Mammary epithelial cell (primary cell): ENCODE measurements around the gene MIPOL1.
A peak's percentile ranks its signal among the peaks of the same experiment; 100 is the strongest.

ENCODE experiments used
- EZH2 ChIP-seq: IDR thresholded peaks from 2 replicates; pipeline ENCODE4 v1.6.1; 2012; ENCODE audit warnings: low read length, inconsistent platforms, borderline replicate concordance
- TF ChIP-seq, protein P1 (sequence below), 2 donors: IDR thresholded peaks in 1 of 2; conservative IDR thresholded peaks in 1 of 2; 2 replicates each; pipeline ENCODE4 v1.5.1; 2011 to 2012; ENCODE audit warnings: inconsistent platforms in 2 of 2, low read length in 2 of 2, mild to moderate bottlenecking in 2 of 2, control low read depth in 1 of 2, low read depth in 1 of 2; ENCODE audit not compliant: insufficient read depth in 1 of 2; ENCODE audit errors: extremely low read depth in 1 of 2

GRCh38 chr14:37251775-37252174 is 54.0 kb downstream of the MIPOL1 start:
- TF ChIP-seq, protein P1, sequence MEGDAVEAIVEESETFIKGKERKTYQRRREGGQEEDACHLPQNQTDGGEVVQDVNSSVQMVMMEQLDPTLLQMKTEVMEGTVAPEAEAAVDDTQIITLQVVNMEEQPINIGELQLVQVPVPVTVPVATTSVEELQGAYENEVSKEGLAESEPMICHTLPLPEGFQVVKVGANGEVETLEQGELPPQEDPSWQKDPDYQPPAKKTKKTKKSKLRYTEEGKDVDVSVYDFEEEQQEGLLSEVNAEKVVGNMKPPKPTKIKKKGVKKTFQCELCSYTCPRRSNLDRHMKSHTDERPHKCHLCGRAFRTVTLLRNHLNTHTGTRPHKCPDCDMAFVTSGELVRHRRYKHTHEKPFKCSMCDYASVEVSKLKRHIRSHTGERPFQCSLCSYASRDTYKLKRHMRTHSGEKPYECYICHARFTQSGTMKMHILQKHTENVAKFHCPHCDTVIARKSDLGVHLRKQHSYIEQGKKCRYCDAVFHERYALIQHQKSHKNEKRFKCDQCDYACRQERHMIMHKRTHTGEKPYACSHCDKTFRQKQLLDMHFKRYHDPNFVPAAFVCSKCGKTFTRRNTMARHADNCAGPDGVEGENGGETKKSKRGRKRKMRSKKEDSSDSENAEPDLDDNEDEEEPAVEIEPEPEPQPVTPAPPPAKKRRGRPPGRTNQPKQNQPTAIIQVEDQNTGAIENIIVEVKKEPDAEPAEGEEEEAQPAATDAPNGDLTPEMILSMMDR (conservative IDR thresholded peaks at IDR 0.05 in 1 of 2, IDR thresholded peaks at IDR 0.05 in 1 of 2; ENCODE audit: extremely low read depth in 1 of 2, insufficient read depth in 1 of 2, low read depth in 1 of 2, low read length in 2 of 2): peak in 1 of 2 donors; percentile 25
- no peak for TF ChIP-seq EZH2
